Erythroblast (primary cell): ENCODE data around the gene DYNC2H1.

Experiments used
- GATA1 ChIP-seq: IDR thresholded peaks from 2 replicates; pipeline ENCODE4 v1.6.1; 2011; ENCODE audit warnings: low read depth, mild to moderate bottlenecking, control low read depth, low read length, moderate library complexity
- POLR2A ChIP-seq: IDR thresholded peaks from 2 replicates; pipeline ENCODE4 v1.6.1; 2011; ENCODE audit warnings: mild to moderate bottlenecking, low read length

DNA sequence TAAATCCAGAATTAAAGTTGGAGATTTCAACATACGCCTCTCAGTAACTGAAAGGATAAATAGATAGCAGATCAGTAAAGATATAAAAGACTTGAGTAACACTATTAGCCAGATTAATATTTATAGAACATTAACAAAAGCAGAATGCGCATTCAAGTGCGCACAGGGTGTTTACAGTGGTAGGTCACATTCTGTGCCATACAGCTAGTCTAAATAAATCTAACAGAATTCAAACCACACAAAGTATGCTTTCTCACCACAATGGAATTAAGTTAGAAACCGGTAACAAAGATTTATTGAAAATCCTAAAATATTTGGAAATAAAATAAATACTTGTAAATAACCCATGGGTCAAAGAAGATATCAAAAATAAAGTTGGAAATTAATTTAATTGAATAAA, 341.0 kb downstream of the DYNC2H1 start:
- TF ChIP-seq POLR2A (no peak), GATA1 (no peak)
